Right lobe of liver (tissue), 4 donors: Measurements from ENCODE around the gene CACNA1C.
A peak's percentile ranks its signal among the peaks of the same experiment; 100 is the strongest.

Source experiments
- CTCF ChIP-seq, 4 donors: fragments of 200-600 bp in 3 of 4; fragments of 450-650 bp in 1 of 4; IDR thresholded peaks; one replicate each; pipeline versions ENCODE4 v1.5.1 to v1.8.0; 2016 to 2022; ENCODE audit warnings: antibody characterized with exemption in 4 of 4, mild to moderate bottlenecking in 2 of 4
- POLR2A ChIP-seq: fragments of 450-650 bp; IDR thresholded peaks from one replicate; pipeline ENCODE4 v1.6.1; 2017; ENCODE audit warnings: antibody characterized with exemption, mild to moderate bottlenecking
- donor health status: DM: no; HTN: no; CAD: no.
- donor health status: DM: no; HTN: no; CAD: no.
- donor health status: DM: no; HTN: yes; CAD: no.

DNA sequence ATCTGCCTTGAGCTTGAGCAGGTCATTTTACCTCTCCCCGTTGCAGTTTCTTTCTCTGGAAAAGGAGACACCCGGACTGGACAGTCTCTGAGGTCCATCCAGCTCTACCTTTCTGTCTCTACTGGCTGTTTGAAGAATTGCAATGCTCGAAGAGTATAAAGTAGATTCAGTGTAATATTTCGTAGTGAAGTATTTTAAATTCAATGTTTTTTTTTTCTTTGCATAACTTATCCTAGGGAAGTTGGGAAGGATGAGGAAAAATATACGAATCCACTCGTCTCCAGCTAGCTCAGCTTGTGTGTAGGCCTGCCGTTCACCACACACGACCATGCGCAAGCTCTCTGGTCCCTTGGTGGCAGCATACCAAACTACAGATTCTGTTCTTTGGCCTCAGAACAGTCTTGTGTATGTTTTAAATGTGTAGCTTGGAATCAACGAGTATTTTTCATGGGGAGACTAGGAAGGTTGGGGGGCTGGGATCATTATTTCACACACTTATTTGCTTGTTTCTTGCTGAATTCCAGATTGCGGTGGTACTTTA, 307.9 kb downstream of the CACNA1C start:
- TF ChIP-seq CTCF (IDR thresholded peaks at IDR 0.05) (peak in 1 of 4 donors; percentile 7), POLR2A (no peak)
